Esophagus squamous epithelium (tissue), 5 donors: Measurements from ENCODE around the gene MYT1. TPM values are rescaled to one million over a fixed set of nuclear protein-coding genes. Genes with fewer than 3 reads are reported as not detected.

Experiments used
- DNase-seq: peaks from one replicate; lab custom pipeline; 2025; lab: John Stamatoyannopoulos, UW
- H3K27ac ChIP-seq, 4 donors: fragments of 200-600 bp; sonication (generic); one replicate each; pipeline ENCODE4 v1.5.1; 2016 to 2019; ENCODE audit warnings: mild to moderate bottlenecking in 1 of 4
- H3K27me3 ChIP-seq, 4 donors: fragments of 200-600 bp; sonication (generic); 1 replicate in 3 of 4; 2 replicates in 1 of 4; pipeline versions ENCODE4 v1.5.1 to v1.6.0; 2017 to 2021; ENCODE audit warnings: antibody characterized with exemption in 1 of 4
- H3K36me3 ChIP-seq, 3 donors: fragments of 200-600 bp; sonication (generic); one replicate each; pipeline ENCODE4 v1.5.1; 2016 to 2019
- H3K4me1 ChIP-seq, 3 donors: fragments of 200-600 bp; sonication (generic); one replicate each; pipeline ENCODE4 v1.5.1; 2017 to 2019
- H3K4me3 ChIP-seq, 4 donors: fragments of 200-600 bp; sonication (generic); 1 replicate in 3 of 4; 2 replicates in 1 of 4; pipeline ENCODE4 v1.5.1; 2016 to 2019; ENCODE audit warnings: mild to moderate bottlenecking in 2 of 4, moderate library complexity in 1 of 4
- H3K9me3 ChIP-seq, 3 donors: fragments of 200-600 bp; sonication (generic); one replicate each; pipeline ENCODE4 v1.5.1; 2016 to 2019
- POLR2A ChIP-seq, 4 donors: fragments of 450-650 bp; IDR thresholded peaks; one replicate each; pipeline ENCODE4 v1.6.1; 2017; ENCODE audit warnings: antibody characterized with exemption in 4 of 4, mild to moderate bottlenecking in 4 of 4, moderate library complexity in 3 of 4
- WGBS, 2 donors: methylation state at CpG; one replicate each; pipeline ENCODE4 v1.1.5; 2018; 5-methylcytosine and 5-hydroxymethylcytosine counted together
- intact Hi-C: fragments of 100-400 bp; cut with DNase I; formaldehyde crosslinking; loops from one replicate; pipeline ENCODE4 v1.15.0; 2022
- total RNA-seq, 4 donors: library from RNA; depleted of rRNA; stranded (reverse); fragments of >200 nt; gene quantifications; one replicate each; pipeline ENCODE4 v1.1.0, GENCODE V29; 2016
- TF ChIP-seq, protein P1 (sequence below), 6 experiments: fragments of 450-650 bp in 4 of 6; fragments of 200-600 bp in 2 of 6; sonication (generic) in 2 of 6; IDR thresholded peaks; one replicate each; pipeline ENCODE4 v1.5.1; 2016 to 2019; ENCODE audit warnings: antibody characterized with exemption in 6 of 6, mild to moderate bottlenecking in 4 of 6, moderate library complexity in 4 of 6
- donor health status: DM: yes; HTN: yes; CAD: no.

MYT1 gene
- total RNA-seq, 4 donors from 2014 or later, result not detected

- Histone ChIP-seq H3K4me3 (no peak overlapping the region), H3K9me3 (no peaks in the 10 kb centered on the region), H3K4me1 (peaks cover 0 to 12% (median 0%) of the 10 kb centered on the region in 3 donors), H3K36me3 (no peaks in the 10 kb centered on the region), H3K27ac (no peak overlapping the region), H3K27me3 (peaks cover 0 to 79% (median 0%) of the 10 kb centered on the region in 4 donors)
- 80 to 88% methylated on average over 1 to 23 of the region's 35 CpGs for WGBS, 2 donors
- intact Hi-C loops, result no loop called here
- TF ChIP-seq, protein P1, sequence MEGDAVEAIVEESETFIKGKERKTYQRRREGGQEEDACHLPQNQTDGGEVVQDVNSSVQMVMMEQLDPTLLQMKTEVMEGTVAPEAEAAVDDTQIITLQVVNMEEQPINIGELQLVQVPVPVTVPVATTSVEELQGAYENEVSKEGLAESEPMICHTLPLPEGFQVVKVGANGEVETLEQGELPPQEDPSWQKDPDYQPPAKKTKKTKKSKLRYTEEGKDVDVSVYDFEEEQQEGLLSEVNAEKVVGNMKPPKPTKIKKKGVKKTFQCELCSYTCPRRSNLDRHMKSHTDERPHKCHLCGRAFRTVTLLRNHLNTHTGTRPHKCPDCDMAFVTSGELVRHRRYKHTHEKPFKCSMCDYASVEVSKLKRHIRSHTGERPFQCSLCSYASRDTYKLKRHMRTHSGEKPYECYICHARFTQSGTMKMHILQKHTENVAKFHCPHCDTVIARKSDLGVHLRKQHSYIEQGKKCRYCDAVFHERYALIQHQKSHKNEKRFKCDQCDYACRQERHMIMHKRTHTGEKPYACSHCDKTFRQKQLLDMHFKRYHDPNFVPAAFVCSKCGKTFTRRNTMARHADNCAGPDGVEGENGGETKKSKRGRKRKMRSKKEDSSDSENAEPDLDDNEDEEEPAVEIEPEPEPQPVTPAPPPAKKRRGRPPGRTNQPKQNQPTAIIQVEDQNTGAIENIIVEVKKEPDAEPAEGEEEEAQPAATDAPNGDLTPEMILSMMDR (IDR thresholded peaks at IDR 0.05), result no peak
- no peak for TF ChIP-seq POLR2A (IDR thresholded peaks at IDR 0.05)
- DNase-seq, result no peak
Measured at GRCh38 chr20:64201653-64202052, 37.4 kb downstream of the MYT1 start.

DNA sequence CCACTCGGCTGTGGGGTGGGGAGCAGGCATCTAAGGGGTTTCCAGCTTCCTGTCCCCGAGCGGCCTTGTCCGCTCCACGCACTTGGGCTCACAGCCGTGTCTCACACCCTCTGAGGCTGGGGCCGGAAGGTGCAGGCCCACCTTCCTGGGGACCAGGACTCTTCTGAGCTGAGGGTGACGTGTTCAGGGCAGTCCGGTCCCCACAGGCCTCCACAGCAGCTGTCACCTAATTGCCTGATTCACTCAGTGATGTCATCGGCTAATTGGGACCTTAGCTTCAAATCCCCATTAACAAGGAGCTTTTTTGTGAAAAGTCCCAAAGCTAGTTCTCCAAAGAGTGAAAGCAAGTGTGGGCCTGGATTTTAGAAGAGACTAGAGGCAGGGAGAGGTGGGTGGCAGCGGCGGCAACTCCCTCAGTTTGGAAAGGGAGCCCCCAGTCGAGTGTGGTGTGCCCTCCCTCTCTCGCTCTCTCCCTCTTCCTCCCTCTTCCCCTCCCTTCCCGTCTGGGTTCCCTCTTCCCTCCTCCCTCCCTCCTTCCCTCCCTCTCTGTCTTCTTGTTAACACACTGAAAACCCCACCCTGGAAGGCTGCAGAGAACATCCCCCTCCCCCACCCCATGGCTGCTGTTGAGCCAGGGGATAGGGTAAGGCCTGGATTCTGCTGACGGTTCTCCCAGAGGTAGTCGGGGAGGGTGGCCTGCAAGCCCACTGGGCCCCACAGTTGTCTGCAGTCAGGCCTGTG, 39.0 kb downstream of the MYT1 start:
- 66 to 79% methylated on average over 7 to 11 of the region's 17 CpGs for WGBS, 2 donors
- H3K4me1 ChIP-seq, result peaks cover 0 to 12% (median 0%) of the 10 kb centered on the region in 3 donors
- TF ChIP-seq, protein P1 (IDR thresholded peaks at IDR 0.05), result no peak
- no peak for TF ChIP-seq POLR2A (IDR thresholded peaks at IDR 0.05)
- no peak overlapping the region for H3K4me3 ChIP-seq
- H3K9me3 ChIP-seq, result no peaks in the 10 kb centered on the region
- intact Hi-C loops, result no loop called here
- DNase-seq, result no peak
- H3K27me3 ChIP-seq, result peaks cover 0 to 67% (median 0%) of the 10 kb centered on the region in 4 donors
- no peak overlapping the region for H3K27ac ChIP-seq
- no peaks in the 10 kb centered on the region for H3K36me3 ChIP-seq

GRCh38 chr20:64205611-64206026, 41.4 kb downstream of the MYT1 start:
- Histone ChIP-seq H3K36me3 (no peaks in the 10 kb centered on the region), H3K4me1 (peaks cover 0 to 12% (median 0%) of the 10 kb centered on the region in 3 donors), H3K9me3 (no peaks in the 10 kb centered on the region), H3K27ac (no peak overlapping the region), H3K4me3 (no peak overlapping the region), H3K27me3 (peaks cover 0 to 42% (median 0%) of the 10 kb centered on the region in 4 donors)
- TF ChIP-seq POLR2A (IDR thresholded peaks at IDR 0.05), result no peak
- TF ChIP-seq, protein P1 (IDR thresholded peaks at IDR 0.05), result no peak
- DNase-seq, result no peak
- WGBS, 2 donors, result 37 to 75% methylated on average over 10 to 16 of the region's 17 CpGs
- intact Hi-C loops, result no loop called here

- intact Hi-C loops, result no loop called here
- no peak for DNase-seq
- Histone ChIP-seq H3K9me3 (no peaks in the 10 kb centered on the region), H3K27me3 (peaks cover 0 to 39% (median 0%) of the 10 kb centered on the region in 4 donors), H3K4me3 (no peak overlapping the region), H3K27ac (no peak overlapping the region), H3K4me1 (peaks cover 0 to 12% (median 0%) of the 10 kb centered on the region in 3 donors), H3K36me3 (no peaks in the 10 kb centered on the region)
- 89 to 92% methylated on average over 7 to 8 of the region's 8 CpGs for WGBS, 2 donors
- TF ChIP-seq, protein P1 (IDR thresholded peaks at IDR 0.05), result no peak
- no peak for TF ChIP-seq POLR2A (IDR thresholded peaks at IDR 0.05)
Measured at GRCh38 chr20:64206614-64207013, 42.4 kb downstream of the MYT1 start.
